PC-3 (cell line): ENCODE measurements around the gene GFAP. TPM values are rescaled to one million over a fixed set of nuclear protein-coding genes. Genes with fewer than 3 reads are reported as not detected.
A peak's percentile ranks its signal among the peaks of the same experiment; 100 is the strongest.

Source experiments
- ATAC-seq: fragments of 200-7000 bp; cut with Tn5 transposase; 2 replicates; pipeline ENCODE4 v1.9.1; 2020; ENCODE audit warnings: mild to moderate bottlenecking, moderate library complexity
- BruUV-seq: library from RNA; stranded (reverse); fragments of 400-500 nt; replicated peaks from 2 replicates; lab custom pipeline; 2021; lab: Mats Ljungman, UMichigan
- CTCF ChIA-PET: fragments of 300-600 bp; sonication (Branson Sonifier 250); formaldehyde crosslinking; loops from one replicate; lab custom pipeline; 2022; ENCODE audit warnings: antibody characterized with exemption; lab: Charles Lee
- POLR2A ChIA-PET: fragments of 300-600 bp; sonication (Branson Sonifier 250); formaldehyde crosslinking; loops from one replicate; lab custom pipeline; 2022; ENCODE audit warnings: antibody characterized with exemption; ENCODE audit not compliant: unreplicated experiment; lab: Charles Lee
- DNase-seq: peaks from one replicate; pipeline ENCODE4 v3.0.0-alpha.2; 2015
- H2AFZ ChIP-seq: fragments of 300-600 bp; sonication (generic); 2 replicates; pipeline ENCODE4 v1.6.0; 2016; ENCODE audit warnings: antibody characterized with exemption, low read length
- H3F3A ChIP-seq: fragments of 300-600 bp; sonication (generic); one replicate; pipeline ENCODE4 v1.6.0; 2017; ENCODE audit warnings: antibody characterized with exemption, low read length, control low read depth, mild to moderate bottlenecking; ENCODE audit not compliant: unreplicated experiment
- H3K27ac ChIP-seq: fragments of 300-600 bp; sonication (generic); 2 replicates; pipeline ENCODE4 v1.5.1; 2016; ENCODE audit warnings: mild to moderate bottlenecking, low read length
- H3K27me3 ChIP-seq: fragments of 300-600 bp; sonication (generic); 2 replicates; pipeline ENCODE4 v1.6.1; 2016; ENCODE audit warnings: low read length, mixed read lengths
- H3K36me3 ChIP-seq: fragments of 300-600 bp; sonication (generic); 2 replicates; pipeline ENCODE4 v1.6.1; 2016; ENCODE audit warnings: low read depth, mixed run types, low read length, mixed read lengths
- H3K4me1 ChIP-seq: fragments of 300-600 bp; sonication (generic); 2 replicates; pipeline ENCODE4 v1.5.1; 2016; ENCODE audit warnings: low read length; ENCODE audit not compliant: insufficient read depth
- H3K4me2 ChIP-seq: fragments of 300-600 bp; sonication (generic); 2 replicates; pipeline ENCODE4 v1.6.0; 2016; ENCODE audit warnings: low read length
- H3K4me3 ChIP-seq: fragments of 300-600 bp; sonication (generic); 2 replicates; pipeline ENCODE4 v1.5.1; 2016; ENCODE audit warnings: mild to moderate bottlenecking, low read length, mixed read lengths
- H3K79me2 ChIP-seq: fragments of 300-600 bp; sonication (generic); 2 replicates; pipeline ENCODE4 v1.6.1; 2017; ENCODE audit warnings: low read length, mixed read lengths
- H3K9ac ChIP-seq: fragments of 300-600 bp; sonication (generic); 2 replicates; pipeline ENCODE4 v1.6.0; 2016; ENCODE audit warnings: mild to moderate bottlenecking, low read length
- H3K9me2 ChIP-seq: fragments of 300-600 bp; sonication (generic); replicated peaks from 2 replicates; pipeline ENCODE4 v1.6.1; 2016; ENCODE audit warnings: mixed run types, low read length, mixed read lengths
- H3K9me3 ChIP-seq: fragments of 300-600 bp; sonication (generic); 2 replicates; pipeline ENCODE4 v1.6.1; 2016; ENCODE audit warnings: low read length, mixed read lengths
- H4K20me1 ChIP-seq: fragments of 300-600 bp; sonication (generic); 2 replicates; pipeline ENCODE4 v1.6.1; 2016; ENCODE audit warnings: low read length, mixed read lengths
- CTCF ChIP-seq: fragments of 300-600 bp; sonication (generic); conservative IDR thresholded peaks from 2 replicates; pipeline ENCODE4 v1.5.1; 2017; ENCODE audit warnings: antibody characterized with exemption, low read depth, mild to moderate bottlenecking, low read length
- EZH2 ChIP-seq: fragments of 300-600 bp; sonication (generic); IDR thresholded peaks from one replicate; pipeline ENCODE4 v1.6.1; 2017; ENCODE audit warnings: antibody characterized with exemption, mild to moderate bottlenecking, low read length; ENCODE audit not compliant: unreplicated experiment
- EZH2phosphoT487 ChIP-seq: fragments of 300-600 bp; sonication (generic); IDR thresholded peaks from 2 replicates; pipeline ENCODE4 v1.6.1; 2018; ENCODE audit warnings: mild to moderate bottlenecking, antibody characterized with exemption, low read length, borderline replicate concordance
- intact Hi-C: fragments of 100-400 bp; cut with micrococcal nuclease; formaldehyde crosslinking; loops from 2 replicates; pipeline ENCODE4 v1.9.0; 2023
- total RNA-seq: library from RNA; depleted of rRNA; stranded (reverse); fragments of >200 nt; gene quantifications from 2 replicates; pipeline ENCODE4 v1.2.3, GENCODE V29; 2014

The GFAP gene
- total RNA-seq, 1 experiment from 2014 or later: 0.29 TPM

GRCh38 chr17:44911133-44912001, 3.9 kb downstream of the GFAP start:
- DNase-seq (peak; percentile 48), ATAC-seq (no peak; the same call in 1 of the 2 replicates)
- H3K9ac ChIP-seq: no peak overlapping the region
- H3K4me3 ChIP-seq: no peak overlapping the region
- no peak overlapping the region for H3K4me2 ChIP-seq
- ChIA-PET CTCF (interaction anchor here (0.5 to 2.5 kb wide), 4 partner anchors 9 to 323 kb away, joined by 3 to 13 read pairs (median 4); no protein-coding TSS in a partner anchor), POLR2A (no interaction called here)
- H2AFZ ChIP-seq: no peak overlapping the region
- no peaks in the 10 kb centered on the region for H3K9me3 ChIP-seq
- no peaks in the 10 kb centered on the region for H3K9me2 ChIP-seq
- no peak overlapping the region for H3K27ac ChIP-seq
- peak; percentile 61 for TF ChIP-seq CTCF
- no peak for TF ChIP-seq EZH2phosphoT487
- intact Hi-C loops: no loop called here
- BruUV-seq: no TSS peak
- no peaks in the 10 kb centered on the region for H3K27me3 ChIP-seq
- no peaks in the 10 kb centered on the region for H3K36me3 ChIP-seq
- H3K4me1 ChIP-seq: peaks cover 30% of the 10 kb centered on the region
- no peaks in the 10 kb centered on the region for H4K20me1 ChIP-seq
- no peaks in the 10 kb centered on the region for H3K79me2 ChIP-seq
- no peaks in the 10 kb centered on the region for H3F3A ChIP-seq

- no peak for TF ChIP-seq EZH2phosphoT487
- no peak for TF ChIP-seq CTCF
- no peak for TF ChIP-seq EZH2
- ChIA-PET POLR2A (interaction anchor here (0.6 kb wide), 2 partner anchors 29 to 118 kb away, joined by 9 to 12 read pairs; no protein-coding TSS in a partner anchor), CTCF (interaction anchor here (0.5 to 2.5 kb wide), 5 partner anchors 10 to 324 kb away, joined by 3 to 13 read pairs (median 5); partner anchors contain the start of gene ACBD4)
- no peak for ATAC-seq
- Histone ChIP-seq H3K9me3 (no peaks in the 10 kb centered on the region), H3K9me2 (no peaks in the 10 kb centered on the region), H3K9ac (0 out of 2 replicates have a peak overlapping the region, but pooled peaks have one; percentile 2), H3K4me1 (peaks cover 32% of the 10 kb centered on the region), H3K79me2 (no peaks in the 10 kb centered on the region), H3K4me3 (no peak overlapping the region; the same call in 1 of the 2 replicates), H3K36me3 (no peaks in the 10 kb centered on the region), H3K27ac (peak overlapping the region; percentile 71), H3K4me2 (peak overlapping the region; percentile 61), H4K20me1 (no peaks in the 10 kb centered on the region), H3F3A (no peaks in the 10 kb centered on the region), H2AFZ (no peak overlapping the region), H3K27me3 (no peaks in the 10 kb centered on the region)
- intact Hi-C loops: no loop called here
- no peak for DNase-seq
- no TSS peak for BruUV-seq
Observed at GRCh38 chr17:44910231-44911106, 4.8 kb downstream of the GFAP start.
